Keratinocyte (primary cell): ENCODE data around the gene ABHD2.

Experiments
- CTCF ChIP-seq, 3 experiments: IDR thresholded peaks in 1 of 3; conservative IDR thresholded peaks in 1 of 3; optimal IDR thresholded peaks in 1 of 3; 2 replicates in 2 of 3; 3 replicates in 1 of 3; pipeline versions ENCODE3 to v1.5.1; 2011; ENCODE audit warnings: low read length in 3 of 3, mild to moderate bottlenecking in 3 of 3, moderate library complexity in 2 of 3, control low read depth in 1 of 3, inconsistent platforms in 1 of 3; ENCODE audit not compliant: insufficient read depth in 2 of 3; ENCODE audit errors: extremely low read depth in 1 of 3
- EZH2 ChIP-seq: IDR thresholded peaks from one replicate; pipeline ENCODE4 v1.6.1; 2012; ENCODE audit warnings: inconsistent platforms, mild to moderate bottlenecking, low read length, moderate library complexity

- TF ChIP-seq CTCF (optimal IDR thresholded peaks at IDR 0.05 in 1 of 3, IDR thresholded peaks at IDR 0.05 in 1 of 3, conservative IDR thresholded peaks at IDR 0.05 in 1 of 3; ENCODE audit: extremely low read depth in 1 of 3, insufficient read depth in 2 of 3, low read length in 3 of 3): no peak
- TF ChIP-seq EZH2: no peak
Measured at GRCh38 chr15:89058376-89058775, 29.9 kb upstream of the ABHD2 start.
